ENCODE results near the gene FOXO3. TPM values are rescaled to one million over a fixed set of nuclear protein-coding genes. Genes with fewer than 3 reads are reported as not detected.

The FOXO3 gene
- total RNA-seq, 1 donor from 2014 or later: 45.2 TPM

DNA sequence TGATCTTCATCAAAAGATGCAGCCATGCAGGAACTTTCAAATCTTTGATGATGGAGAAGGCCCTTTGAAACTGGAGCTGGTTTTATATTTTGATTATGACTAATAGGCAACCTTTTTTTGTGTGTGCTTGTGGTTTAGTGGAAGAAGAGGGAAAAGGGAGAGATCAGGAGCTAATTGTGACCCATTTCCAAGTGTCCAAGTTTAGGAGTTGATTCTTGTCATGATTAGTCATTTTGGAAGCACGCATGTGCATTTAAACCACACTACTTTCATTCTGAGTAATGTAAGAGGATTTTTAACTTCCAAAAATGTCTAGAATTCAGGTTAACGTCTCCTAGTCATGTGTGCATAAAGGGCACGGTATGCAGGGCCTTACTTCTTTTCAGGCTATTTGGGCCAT, 3.5 kb downstream of the FOXO3 start:
- Mint-ChIP-seq H3K36me3 (ENCODE audit: insufficient read depth) (peaks cover 12% of the 10 kb centered on the region), H3K4me1 (ENCODE audit: low read depth) (peaks cover 24% of the 10 kb centered on the region), H3K27me3 (peaks cover 3% of the 10 kb centered on the region), H3K9me3 (ENCODE audit: low read depth) (no peaks in the 10 kb centered on the region), H3K27ac (no peak overlapping the region), H3K4me3 (ENCODE audit: low read depth) (no peak overlapping the region)
- no peak for DNase-seq (ENCODE audit: low spot score, unreplicated experiment)
- TF ChIP-seq, protein P1, sequence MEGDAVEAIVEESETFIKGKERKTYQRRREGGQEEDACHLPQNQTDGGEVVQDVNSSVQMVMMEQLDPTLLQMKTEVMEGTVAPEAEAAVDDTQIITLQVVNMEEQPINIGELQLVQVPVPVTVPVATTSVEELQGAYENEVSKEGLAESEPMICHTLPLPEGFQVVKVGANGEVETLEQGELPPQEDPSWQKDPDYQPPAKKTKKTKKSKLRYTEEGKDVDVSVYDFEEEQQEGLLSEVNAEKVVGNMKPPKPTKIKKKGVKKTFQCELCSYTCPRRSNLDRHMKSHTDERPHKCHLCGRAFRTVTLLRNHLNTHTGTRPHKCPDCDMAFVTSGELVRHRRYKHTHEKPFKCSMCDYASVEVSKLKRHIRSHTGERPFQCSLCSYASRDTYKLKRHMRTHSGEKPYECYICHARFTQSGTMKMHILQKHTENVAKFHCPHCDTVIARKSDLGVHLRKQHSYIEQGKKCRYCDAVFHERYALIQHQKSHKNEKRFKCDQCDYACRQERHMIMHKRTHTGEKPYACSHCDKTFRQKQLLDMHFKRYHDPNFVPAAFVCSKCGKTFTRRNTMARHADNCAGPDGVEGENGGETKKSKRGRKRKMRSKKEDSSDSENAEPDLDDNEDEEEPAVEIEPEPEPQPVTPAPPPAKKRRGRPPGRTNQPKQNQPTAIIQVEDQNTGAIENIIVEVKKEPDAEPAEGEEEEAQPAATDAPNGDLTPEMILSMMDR (IDR thresholded peaks at IDR 0.05; ENCODE audit: unreplicated experiment): no peak

DNA sequence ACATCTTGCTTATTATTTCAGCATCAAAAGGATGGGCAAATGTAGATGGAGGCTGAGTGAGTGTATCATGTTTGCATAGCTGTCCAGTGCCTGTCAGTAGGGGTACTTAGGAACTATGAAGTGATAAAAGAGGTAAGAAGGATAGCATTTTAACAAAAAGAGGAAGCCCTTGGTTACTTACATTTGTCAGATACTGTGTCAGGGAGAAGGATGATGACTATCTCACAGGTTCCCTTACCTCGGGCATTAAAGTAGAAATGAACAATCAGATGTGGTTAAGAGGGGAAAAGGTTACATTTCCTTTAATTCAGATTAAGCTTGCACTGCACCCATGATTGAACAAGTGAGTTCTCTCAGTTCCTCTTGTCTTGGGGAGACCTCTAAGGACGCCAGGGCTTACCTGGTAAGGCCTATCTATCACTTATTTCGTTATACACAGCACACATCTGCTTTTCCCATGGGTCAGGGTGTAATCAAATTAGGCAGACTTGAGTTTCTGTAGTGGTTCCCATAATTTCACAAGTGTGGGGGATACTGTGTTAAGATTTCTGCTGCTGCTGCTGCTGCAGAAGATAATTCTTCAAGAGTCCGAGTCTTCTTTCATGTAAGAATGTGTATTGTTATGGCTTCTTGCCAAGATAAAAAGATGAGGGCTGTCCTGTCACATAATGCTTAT, 4.5 kb downstream of the FOXO3 start:
- no peaks in the 10 kb centered on the region for H3K9me3 Mint-ChIP-seq (ENCODE audit: low read depth)
- TF ChIP-seq, protein P1 (IDR thresholded peaks at IDR 0.05; ENCODE audit: unreplicated experiment): no peak
- H3K27me3 Mint-ChIP-seq: peaks cover 3% of the 10 kb centered on the region
- no peak overlapping the region for H3K27ac Mint-ChIP-seq
- no peak for DNase-seq (ENCODE audit: low spot score, unreplicated experiment)
- peaks cover 16% of the 10 kb centered on the region for H3K36me3 Mint-ChIP-seq (ENCODE audit: insufficient read depth)
- H3K4me3 Mint-ChIP-seq (ENCODE audit: low read depth): no peak overlapping the region
- H3K4me1 Mint-ChIP-seq (ENCODE audit: low read depth): peaks cover 24% of the 10 kb centered on the region

DNA sequence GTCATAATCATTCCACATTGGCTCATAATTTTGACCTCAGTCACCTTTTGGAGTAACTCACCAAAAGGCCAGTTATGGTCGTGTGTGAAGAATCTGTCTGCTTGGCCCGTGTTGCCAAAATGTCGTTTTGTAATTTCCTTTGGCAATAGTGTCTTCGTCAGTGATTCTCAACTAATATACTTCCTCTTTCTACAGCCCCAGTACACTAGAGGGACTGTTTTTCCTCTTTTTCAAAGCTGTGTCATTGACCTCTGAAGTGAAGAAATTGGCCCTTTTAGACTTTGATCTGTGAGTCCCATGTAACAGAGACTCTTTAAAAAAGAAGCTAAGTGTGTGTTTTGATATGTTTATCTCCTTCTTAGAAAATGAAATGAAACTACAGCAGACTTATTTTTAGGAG, 5.2 kb downstream of the FOXO3 start:
- Mint-ChIP-seq H3K27ac (no peak overlapping the region), H3K27me3 (peaks cover 3% of the 10 kb centered on the region), H3K36me3 (ENCODE audit: insufficient read depth) (peaks cover 18% of the 10 kb centered on the region), H3K4me1 (ENCODE audit: low read depth) (peaks cover 24% of the 10 kb centered on the region), H3K4me3 (ENCODE audit: low read depth) (no peak overlapping the region), H3K9me3 (ENCODE audit: low read depth) (no peaks in the 10 kb centered on the region)
- DNase-seq (ENCODE audit: low spot score, unreplicated experiment): no peak
- TF ChIP-seq, protein P1 (IDR thresholded peaks at IDR 0.05; ENCODE audit: unreplicated experiment): no peak

DNA sequence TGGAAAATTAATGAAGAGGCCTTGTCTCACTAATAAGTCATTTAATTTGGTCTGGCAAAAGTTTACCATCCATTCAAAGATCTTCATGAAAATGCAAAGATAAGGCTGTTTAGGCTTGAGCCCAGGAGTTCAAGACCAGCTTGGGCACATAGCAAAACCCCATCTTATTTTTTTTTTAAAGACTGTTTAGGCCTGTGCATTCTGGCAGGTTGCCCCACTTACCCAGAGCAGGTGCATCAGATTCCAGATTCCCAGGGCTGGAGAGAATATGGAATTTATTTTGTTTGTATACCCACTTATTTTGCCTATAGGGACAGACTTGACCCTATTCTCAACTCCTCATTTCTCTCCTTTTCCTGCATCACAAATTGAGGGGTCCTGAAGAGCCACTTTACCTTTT, 5.7 kb downstream of the FOXO3 start:
- peaks cover 24% of the 10 kb centered on the region for H3K4me1 Mint-ChIP-seq (ENCODE audit: low read depth)
- H3K4me3 Mint-ChIP-seq (ENCODE audit: low read depth): no peak overlapping the region
- H3K36me3 Mint-ChIP-seq (ENCODE audit: insufficient read depth): peaks cover 23% of the 10 kb centered on the region
- peaks cover 3% of the 10 kb centered on the region for H3K27me3 Mint-ChIP-seq
- no peak overlapping the region for H3K27ac Mint-ChIP-seq
- no peaks in the 10 kb centered on the region for H3K9me3 Mint-ChIP-seq (ENCODE audit: low read depth)
- TF ChIP-seq, protein P1 (IDR thresholded peaks at IDR 0.05; ENCODE audit: unreplicated experiment): no peak
- DNase-seq (ENCODE audit: low spot score, unreplicated experiment): no peak

DNA sequence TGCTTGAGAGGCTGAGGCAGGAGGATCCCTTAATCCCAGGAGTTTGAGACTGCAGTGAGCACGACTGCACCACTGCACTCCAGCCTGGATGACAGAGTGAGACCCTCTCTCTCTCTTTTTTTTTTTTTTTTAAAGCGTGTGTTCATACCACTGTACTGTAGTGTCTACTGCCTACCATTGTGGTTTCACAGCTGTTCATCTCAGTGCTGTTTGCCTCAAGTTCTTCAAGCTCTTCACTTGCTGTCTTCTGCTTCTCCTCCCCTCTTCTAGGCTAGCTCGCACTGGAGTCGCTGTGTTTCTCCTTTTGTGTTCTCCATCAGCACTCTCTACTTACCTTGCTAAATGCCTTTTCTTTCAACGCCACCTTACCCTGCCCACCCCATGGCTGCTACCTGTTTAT, 7.4 kb downstream of the FOXO3 start:
- TF ChIP-seq, protein P1 (IDR thresholded peaks at IDR 0.05; ENCODE audit: unreplicated experiment): no peak
- H3K27ac Mint-ChIP-seq: no peak overlapping the region
- peaks cover 12% of the 10 kb centered on the region for H3K4me1 Mint-ChIP-seq (ENCODE audit: low read depth)
- DNase-seq (ENCODE audit: low spot score, unreplicated experiment): no peak
- no peak overlapping the region for H3K4me3 Mint-ChIP-seq (ENCODE audit: low read depth)
- H3K9me3 Mint-ChIP-seq (ENCODE audit: low read depth): no peaks in the 10 kb centered on the region
- peaks cover 26% of the 10 kb centered on the region for H3K36me3 Mint-ChIP-seq (ENCODE audit: insufficient read depth)
- peaks cover 3% of the 10 kb centered on the region for H3K27me3 Mint-ChIP-seq

Measured in progenitor cell of endocrine pancreas (in vitro differentiated cells).